AG09309 (cell line): Measurements from ENCODE around the gene NOS1.

ENCODE experiments used
- DNase-seq: peaks from one replicate; pipeline ENCODE4 v3.0.0-alpha.2; 2010; ENCODE audit warnings: low read depth
- H3K4me3 ChIP-seq: 2 replicates; pipeline ENCODE4 v1.5.1; 2011; ENCODE audit warnings: mild to moderate bottlenecking, low read depth, low read length, moderate library complexity; ENCODE audit not compliant: control insufficient read depth
- TF ChIP-seq, protein P1 (sequence below): IDR thresholded peaks from 2 replicates; pipeline ENCODE4 v1.5.1; 2011; ENCODE audit warnings: mild to moderate bottlenecking, low read depth, low read length, inconsistent platforms; ENCODE audit not compliant: insufficient read depth, control insufficient read depth; ENCODE audit errors: missing control alignments

NOS1 gene

DNA sequence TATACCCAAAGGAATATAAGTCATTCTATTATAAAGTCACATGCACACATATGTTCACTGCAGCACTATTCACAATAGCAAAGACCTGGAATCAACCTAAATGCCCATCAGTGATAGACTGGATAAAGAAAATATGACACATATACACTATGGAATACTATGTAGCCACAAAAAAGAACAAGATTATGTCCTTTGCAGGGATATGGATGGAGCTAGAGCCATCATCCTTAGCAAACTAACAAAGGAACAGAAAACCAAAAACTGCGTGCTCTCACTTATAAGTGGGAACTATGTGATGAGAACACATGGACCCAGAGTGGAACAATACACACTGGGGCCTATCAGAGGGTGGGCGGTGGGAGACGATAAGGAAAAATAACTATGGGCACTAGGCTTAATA is 192.4 kb downstream of the NOS1 start:
- no peak for DNase-seq
- TF ChIP-seq, protein P1, sequence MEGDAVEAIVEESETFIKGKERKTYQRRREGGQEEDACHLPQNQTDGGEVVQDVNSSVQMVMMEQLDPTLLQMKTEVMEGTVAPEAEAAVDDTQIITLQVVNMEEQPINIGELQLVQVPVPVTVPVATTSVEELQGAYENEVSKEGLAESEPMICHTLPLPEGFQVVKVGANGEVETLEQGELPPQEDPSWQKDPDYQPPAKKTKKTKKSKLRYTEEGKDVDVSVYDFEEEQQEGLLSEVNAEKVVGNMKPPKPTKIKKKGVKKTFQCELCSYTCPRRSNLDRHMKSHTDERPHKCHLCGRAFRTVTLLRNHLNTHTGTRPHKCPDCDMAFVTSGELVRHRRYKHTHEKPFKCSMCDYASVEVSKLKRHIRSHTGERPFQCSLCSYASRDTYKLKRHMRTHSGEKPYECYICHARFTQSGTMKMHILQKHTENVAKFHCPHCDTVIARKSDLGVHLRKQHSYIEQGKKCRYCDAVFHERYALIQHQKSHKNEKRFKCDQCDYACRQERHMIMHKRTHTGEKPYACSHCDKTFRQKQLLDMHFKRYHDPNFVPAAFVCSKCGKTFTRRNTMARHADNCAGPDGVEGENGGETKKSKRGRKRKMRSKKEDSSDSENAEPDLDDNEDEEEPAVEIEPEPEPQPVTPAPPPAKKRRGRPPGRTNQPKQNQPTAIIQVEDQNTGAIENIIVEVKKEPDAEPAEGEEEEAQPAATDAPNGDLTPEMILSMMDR, result no peak
- H3K4me3 ChIP-seq, result no peak overlapping the region

DNA sequence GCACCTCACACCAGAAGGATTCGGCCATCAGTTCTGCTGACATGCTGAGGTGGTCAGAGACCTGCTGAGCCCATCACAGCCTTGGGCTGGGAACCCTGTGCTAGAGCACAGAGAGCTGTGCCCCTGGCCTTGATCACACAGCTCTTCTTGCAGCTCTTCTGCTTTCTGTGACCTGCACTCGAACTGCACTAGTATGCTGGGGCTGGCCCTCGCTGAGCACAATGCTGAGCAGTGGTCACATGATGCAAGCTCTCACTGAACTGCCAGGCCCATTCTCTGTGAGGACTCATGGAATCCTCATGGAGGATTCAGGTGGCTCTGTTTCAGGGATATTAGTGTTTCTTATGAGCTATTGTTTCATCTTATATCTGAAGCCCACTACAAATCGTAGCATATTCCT is 193.7 kb downstream of the NOS1 start:
- no peak overlapping the region for H3K4me3 ChIP-seq
- TF ChIP-seq, protein P1, result no peak
- no peak for DNase-seq

DNA sequence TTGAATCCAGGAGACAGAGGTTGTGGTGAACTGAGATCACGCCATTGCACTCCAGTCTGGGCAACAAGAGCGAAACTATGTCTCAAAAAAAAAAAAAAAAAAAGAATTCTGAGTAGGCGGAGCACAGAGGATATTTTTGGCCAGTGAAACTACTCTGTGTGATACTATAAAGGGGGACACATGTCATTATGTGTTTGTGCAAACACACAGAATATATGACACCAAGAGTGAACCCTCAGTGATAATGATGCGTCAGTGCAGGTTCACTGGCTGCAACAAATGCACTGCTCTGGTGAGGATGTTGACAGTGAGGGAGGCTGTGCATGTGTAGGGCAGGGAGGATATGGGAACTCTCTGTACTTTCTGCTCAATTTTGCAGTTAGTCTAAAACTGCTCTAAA is 195.3 kb downstream of the NOS1 start:
- TF ChIP-seq, protein P1, result no peak
- H3K4me3 ChIP-seq, result no peak overlapping the region
- no peak for DNase-seq

DNA sequence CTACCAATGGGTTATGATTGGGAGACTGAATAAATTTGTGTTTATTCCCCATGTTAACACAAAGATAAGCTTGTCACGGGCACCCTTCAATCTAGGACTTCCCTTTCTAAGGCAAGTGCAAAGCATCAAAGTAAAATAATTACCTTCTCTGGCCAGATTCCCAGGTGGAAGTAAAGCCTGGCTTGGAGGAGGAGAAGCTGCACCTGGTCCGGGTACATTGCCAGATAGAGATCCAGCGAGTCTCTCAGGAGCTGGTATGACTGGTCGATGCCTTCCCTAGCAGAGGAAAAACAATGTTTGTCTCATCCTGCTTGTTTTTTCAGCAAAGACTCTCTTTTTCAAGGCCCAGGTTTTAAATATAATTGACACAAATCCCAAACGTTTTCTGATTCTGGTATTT is 196.1 kb downstream of the NOS1 start:
- no peak for DNase-seq

DNA sequence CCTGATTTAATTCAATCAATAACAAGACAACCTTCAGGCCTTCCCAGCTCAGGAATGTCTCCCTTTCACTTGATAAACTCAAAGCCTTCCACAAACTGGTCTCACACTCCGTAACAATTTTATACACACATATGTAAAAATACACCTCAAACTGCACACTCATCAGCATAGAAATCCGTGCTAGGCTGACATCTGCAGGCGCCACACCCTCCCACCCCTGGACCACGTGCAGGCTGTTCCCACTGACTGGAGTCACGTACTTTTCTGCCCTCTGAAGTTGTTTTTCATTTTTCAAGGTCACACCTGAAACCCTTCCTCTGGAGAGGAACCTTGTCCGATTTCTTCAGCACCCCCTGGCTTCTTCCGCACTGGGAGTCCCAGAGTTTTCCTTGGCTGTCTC is 198.8 kb downstream of the NOS1 start:
- H3K4me3 ChIP-seq, result no peak overlapping the region
- TF ChIP-seq, protein P1, result no peak
- no peak for DNase-seq

More for the DNA sequence above, 196.1 kb downstream of the NOS1 start:
- no peak overlapping the region for H3K4me3 ChIP-seq
- TF ChIP-seq, protein P1, result no peak

DNA sequence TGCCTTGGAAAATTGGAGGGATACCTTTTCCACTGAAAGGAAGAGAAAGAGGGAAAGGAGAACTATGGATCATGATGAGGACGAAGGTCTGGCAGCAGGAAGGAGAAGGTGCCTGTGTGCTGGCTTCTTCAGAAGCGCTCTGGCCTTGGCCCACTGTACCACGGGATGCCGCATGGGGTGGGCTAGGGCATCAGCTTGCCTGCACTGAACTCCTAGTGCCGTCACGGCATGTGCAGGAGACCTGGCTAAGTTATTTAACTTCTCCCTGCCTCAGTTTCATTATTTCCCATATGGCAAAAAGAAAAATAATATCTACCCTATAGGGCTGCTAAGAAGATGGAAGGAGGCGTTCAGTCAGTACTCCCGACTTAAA is 199.3 kb downstream of the NOS1 start:
- TF ChIP-seq, protein P1, result no peak
- no peak overlapping the region for H3K4me3 ChIP-seq
- no peak for DNase-seq
